Bone marrow (tissue), 2 donors: ENCODE results near the gene ZFHX3.
A peak's percentile ranks its signal among the peaks of the same experiment; 100 is the strongest.

Source experiments
- DNase-seq, 2 donors: peaks; one replicate each; lab custom pipeline; 2025; lab: John Stamatoyannopoulos, UW

ZFHX3 gene

GRCh38 chr16:72930396-72930795, 117.5 kb downstream of the ZFHX3 start:
- DNase-seq: no peak

- DNase-seq: no peak
Observed at GRCh38 chr16:72928090-72928981, 119.6 kb downstream of the ZFHX3 start.

GRCh38 chr16:72927199-72928089, 120.5 kb downstream of the ZFHX3 start:
- peak in 1 of 2 donors; percentile 42 for DNase-seq

DNA sequence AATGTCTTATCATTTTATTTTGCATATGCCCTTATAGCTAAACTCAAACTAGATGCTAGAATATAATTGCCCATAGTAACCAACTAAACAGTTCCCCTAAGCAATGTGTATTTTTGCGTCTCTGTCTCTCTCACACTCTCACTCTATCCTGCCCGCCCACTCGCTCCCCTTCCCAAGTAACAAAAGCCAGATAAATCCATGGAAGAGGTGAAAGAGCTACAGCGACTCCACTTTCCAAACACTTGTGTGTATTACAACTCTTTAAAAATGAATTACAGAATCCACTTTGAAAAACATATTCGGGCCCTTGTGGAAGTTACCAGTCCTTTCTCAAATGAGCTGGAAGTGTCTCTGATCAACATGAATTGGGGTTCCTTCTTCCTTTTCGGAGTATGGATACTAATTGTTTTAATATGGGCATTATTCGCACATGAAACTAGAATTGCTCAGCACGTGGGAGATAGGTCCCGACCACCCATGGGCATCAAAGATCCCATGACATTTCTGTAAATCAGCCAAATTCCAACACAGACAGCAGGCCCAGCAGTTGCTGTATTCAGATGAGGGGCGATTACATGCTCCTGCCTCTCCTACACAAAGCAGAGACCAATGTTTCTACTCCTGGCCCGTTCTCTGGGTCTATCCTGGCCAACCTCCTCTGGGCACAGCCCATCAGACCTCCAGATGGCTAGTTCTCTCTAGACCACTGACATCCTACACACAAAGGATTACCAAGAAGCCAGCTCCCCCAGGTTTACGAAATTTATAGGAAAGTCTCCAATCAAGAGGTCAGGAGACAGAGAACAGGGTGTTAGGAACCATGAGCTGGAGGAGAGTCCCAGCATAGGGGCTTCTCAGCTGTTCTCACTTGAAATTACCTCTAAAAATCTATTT, 121.5 kb downstream of the ZFHX3 start:
- DNase-seq: no peak

- DNase-seq: no peak
Observed at GRCh38 chr16:72925631-72925979, 122.3 kb downstream of the ZFHX3 start.

- DNase-seq: no peak
Observed at GRCh38 chr16:72924927-72925630, 122.8 kb downstream of the ZFHX3 start.

GRCh38 chr16:72924537-72924926, 123.4 kb downstream of the ZFHX3 start:
- no peak for DNase-seq

- no peak for DNase-seq
Observed at GRCh38 chr16:72923757-72924156, 124.2 kb downstream of the ZFHX3 start.

DNA sequence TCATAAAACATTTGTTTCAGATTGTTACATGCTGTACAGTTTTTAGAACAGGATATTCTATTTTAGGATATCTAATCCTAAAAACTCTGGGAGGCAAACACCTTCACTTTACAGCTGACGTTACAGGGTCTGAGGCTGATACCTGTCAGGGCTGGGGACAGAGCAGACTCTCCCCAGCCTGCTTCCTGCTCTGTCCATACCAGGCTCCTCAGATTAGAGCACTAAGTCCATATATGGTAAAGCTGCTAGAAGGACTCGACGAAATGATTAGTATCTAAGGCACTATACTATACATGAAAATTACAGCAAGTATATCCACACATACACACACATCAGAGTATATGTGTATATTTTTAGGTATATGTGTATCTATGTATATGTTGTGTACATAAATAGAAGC, 125.2 kb downstream of the ZFHX3 start:
- DNase-seq: no peak

DNA sequence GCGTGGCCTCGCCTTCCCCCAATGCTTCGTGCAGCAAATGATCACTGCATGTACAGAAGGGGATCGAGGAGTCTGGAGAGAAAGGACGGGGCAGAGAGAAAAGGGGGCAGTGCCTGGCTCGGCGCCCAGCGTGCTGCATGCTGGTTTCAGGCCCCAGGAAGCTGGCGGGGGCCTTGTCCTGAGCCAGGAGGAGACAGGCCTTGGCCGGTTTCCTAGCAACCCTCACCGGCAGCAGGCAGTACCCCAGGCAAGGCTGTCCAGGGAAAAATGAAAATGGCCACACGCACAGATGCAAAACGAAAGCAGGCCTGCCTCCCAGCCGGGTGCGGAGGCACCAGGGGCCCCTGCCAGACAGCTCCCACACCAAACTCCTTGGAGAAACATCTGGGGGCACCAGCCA, 126.3 kb downstream of the ZFHX3 start:
- DNase-seq: no peak

- DNase-seq: no peak
Observed at GRCh38 chr16:72921106-72921505, 126.8 kb downstream of the ZFHX3 start.

DNA sequence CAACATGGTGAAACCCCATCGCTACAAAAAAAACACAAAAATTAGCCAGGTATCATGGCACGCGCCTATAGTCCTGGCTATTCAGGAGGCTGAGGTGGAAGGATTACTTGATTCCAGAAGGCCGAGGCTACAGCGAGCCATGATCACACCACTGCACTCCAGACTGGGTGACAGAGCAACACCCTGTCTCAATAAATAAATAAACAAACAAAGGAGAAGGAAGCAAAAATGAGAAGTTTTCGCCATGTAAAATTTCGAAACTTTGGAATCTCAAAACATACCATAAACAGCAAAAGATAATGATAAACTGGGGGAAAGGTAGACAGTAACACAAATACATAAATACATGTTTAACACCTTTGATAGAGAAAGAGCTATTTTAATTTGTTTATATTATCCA, 130.9 kb downstream of the ZFHX3 start:
- DNase-seq: no peak

DNA sequence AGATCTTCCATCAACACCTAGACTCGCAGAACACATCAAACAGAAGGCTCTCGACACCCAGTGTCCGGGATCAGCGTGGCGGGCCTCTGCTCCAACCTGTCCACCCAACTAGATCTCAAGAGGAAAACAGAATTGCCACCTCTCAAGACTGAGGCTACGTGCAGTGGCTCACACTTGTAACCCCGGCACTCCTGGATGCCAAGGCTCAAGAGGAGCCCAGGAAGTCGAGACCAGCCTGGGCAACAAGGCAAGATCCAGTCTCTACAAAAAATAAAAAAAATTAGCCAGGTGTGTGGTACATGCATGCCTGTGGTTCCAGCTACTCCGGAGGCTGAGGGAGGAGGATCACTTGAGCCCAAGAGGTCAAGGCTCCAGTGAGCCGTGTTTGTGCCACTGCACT, 132.6 kb downstream of the ZFHX3 start:
- no peak for DNase-seq

- DNase-seq: no peak
Observed at GRCh38 chr16:72913551-72913950, 134.4 kb downstream of the ZFHX3 start.

GRCh38 chr16:72911971-72912370, 136.0 kb downstream of the ZFHX3 start:
- no peak for DNase-seq

- DNase-seq: no peak
Observed at GRCh38 chr16:72910875-72911274, 137.1 kb downstream of the ZFHX3 start.

- no peak for DNase-seq
Observed at GRCh38 chr16:72910381-72910780, 137.5 kb downstream of the ZFHX3 start.

GRCh38 chr16:72909196-72909595, 138.7 kb downstream of the ZFHX3 start:
- DNase-seq: no peak

DNA sequence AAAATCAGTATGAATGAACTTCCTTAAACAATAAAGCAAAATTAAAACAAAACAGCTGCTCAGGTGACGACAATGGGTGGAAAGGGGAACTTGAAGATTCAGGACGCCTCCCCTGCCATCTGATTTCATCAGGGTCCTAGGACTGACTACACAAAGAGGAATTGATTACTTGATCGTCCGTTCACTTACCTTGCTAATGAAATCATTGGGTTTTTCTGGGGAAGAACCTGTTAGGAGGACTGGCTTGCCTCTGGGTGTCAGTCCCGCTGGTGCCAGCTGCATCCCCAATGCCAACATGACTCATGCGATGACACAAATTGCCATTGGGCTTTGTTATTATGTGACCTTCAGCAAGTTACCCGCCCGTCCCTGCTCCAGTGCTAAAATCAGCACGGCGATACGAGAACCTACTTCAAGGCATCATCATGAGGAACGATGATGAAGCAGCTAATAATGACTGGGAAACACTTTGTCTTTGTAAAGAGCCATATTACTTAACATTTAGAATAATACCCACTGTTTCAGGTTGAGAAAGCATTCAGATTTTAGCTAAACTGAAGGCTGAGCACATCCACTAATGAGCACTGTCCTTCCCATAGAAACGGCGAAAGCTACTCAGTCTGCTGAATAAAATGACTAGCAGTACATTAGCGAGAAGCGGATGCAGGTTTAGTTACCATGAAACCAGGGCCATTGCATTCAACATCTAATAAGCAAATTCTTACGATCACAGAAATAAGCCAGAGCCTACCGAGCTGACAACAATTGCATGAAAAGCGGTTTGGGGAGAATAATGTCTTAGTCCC, 139.4 kb downstream of the ZFHX3 start:
- peak in 1 of 2 donors; percentile 25 for DNase-seq

DNA sequence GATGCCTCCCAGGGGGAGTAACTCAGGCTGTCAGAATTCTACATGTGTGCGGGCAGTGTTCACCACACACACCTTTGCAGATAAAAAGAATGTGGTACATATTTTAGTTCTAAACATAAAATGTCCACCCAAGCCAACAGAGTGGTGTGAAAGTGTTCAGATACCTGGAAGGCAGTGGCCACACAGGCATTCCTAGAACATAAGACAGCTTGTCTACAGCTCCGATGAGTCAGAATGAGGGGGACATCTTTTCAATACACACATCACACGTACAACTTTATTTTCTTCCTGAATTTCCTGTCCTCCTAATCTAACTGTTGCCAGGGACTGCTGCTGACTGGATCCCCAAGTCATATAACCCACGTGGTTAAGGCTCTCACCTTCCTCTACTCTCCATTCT, 142.3 kb downstream of the ZFHX3 start:
- no peak for DNase-seq

DNA sequence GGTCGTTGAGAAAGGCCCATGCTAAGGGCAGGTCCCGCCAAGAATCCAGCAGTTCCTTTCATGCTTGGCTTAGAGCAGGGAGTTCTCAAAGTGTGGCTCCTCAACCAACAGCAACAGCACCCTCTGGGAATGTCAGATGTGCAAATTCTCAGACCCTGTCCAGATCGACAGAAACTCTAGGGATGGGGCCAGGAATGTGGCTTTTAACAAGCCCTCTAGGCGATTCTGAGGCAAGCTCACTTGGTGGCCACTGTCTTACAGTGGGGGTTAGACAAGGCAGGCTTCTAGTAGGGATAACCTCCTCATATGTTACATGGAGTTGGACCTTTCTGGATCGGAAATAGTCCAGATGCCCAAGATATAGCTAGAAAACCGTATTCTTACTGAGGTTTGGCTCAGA, 144.8 kb downstream of the ZFHX3 start:
- DNase-seq: no peak
